ENCODE data around the gene HOTAIR.

- TF ChIP-seq POLR2A (IDR thresholded peaks at IDR 0.05; ENCODE audit: low read length) (no peak), GATA1 (IDR thresholded peaks at IDR 0.05; ENCODE audit: low read depth, low read length) (no peak)
Observed at GRCh38 chr12:53980104-53980801, 5.5 kb upstream of the HOTAIR start.
